DMS53 (cell line): Measurements from ENCODE around the gene NINJ2.
A peak's percentile ranks its signal among the peaks of the same experiment; 100 is the strongest.

Experiments
- DNase-seq: peaks from one replicate; lab custom pipeline; 2025; lab: John Stamatoyannopoulos, UW

NINJ2 gene

GRCh38 chr12:673849-674248 is 10.6 kb upstream of the NINJ2 start:
- DNase-seq, result no peak

GRCh38 chr12:669576-669945 is 6.3 kb upstream of the NINJ2 start:
- DNase-seq, result no peak

GRCh38 chr12:668090-668481 is 4.8 kb upstream of the NINJ2 start:
- no peak for DNase-seq

GRCh38 chr12:666766-667308 is 3.6 kb upstream of the NINJ2 start:
- DNase-seq, result peak; percentile 55

GRCh38 chr12:666066-666465 is 2.8 kb upstream of the NINJ2 start:
- DNase-seq, result no peak

- no peak for DNase-seq
Measured at GRCh38 chr12:664779-665092, 1.5 kb upstream of the NINJ2 start.

- DNase-seq, result peak; percentile 45
Measured at GRCh38 chr12:664075-664778, 982 bp upstream of the NINJ2 start.

GRCh38 chr12:662566-663292 is 516 bp downstream of the NINJ2 start:
- DNase-seq, result no peak

- no peak for DNase-seq
Measured at GRCh38 chr12:661720-662486, 1.3 kb downstream of the NINJ2 start.

GRCh38 chr12:659090-659683 is 4.1 kb downstream of the NINJ2 start:
- DNase-seq, result no peak

- no peak for DNase-seq
Measured at GRCh38 chr12:650983-651382, 12.3 kb downstream of the NINJ2 start.

- no peak for DNase-seq
Measured at GRCh38 chr12:647385-648085, 15.7 kb downstream of the NINJ2 start.

- no peak for DNase-seq
Measured at GRCh38 chr12:646442-647384, 16.5 kb downstream of the NINJ2 start.

GRCh38 chr12:645563-646071 is 17.6 kb downstream of the NINJ2 start:
- peak; percentile 73 for DNase-seq

- DNase-seq, result no peak
Measured at GRCh38 chr12:644818-645552, 18.3 kb downstream of the NINJ2 start.

- no peak for DNase-seq
Measured at GRCh38 chr12:644303-644639, 19.0 kb downstream of the NINJ2 start.

- DNase-seq, result peak; percentile 88
Measured at GRCh38 chr12:643475-644302, 19.6 kb downstream of the NINJ2 start.

- DNase-seq, result peak; percentile 98
Measured at GRCh38 chr12:642633-643474, 20.4 kb downstream of the NINJ2 start.
